Transverse colon (tissue), 4 donors: ENCODE data around the gene DNAJC5.

ENCODE experiments used
- EP300 ChIP-seq: sonication (generic); formaldehyde crosslinking; IDR thresholded peaks from one replicate; pipeline ENCODE4 v1.6.1; 2017; ENCODE audit warnings: antibody characterized with exemption, low read depth
- POLR2A ChIP-seq: fragments of 450-650 bp; IDR thresholded peaks from one replicate; pipeline ENCODE4 v1.6.1; 2016; ENCODE audit warnings: antibody characterized with exemption, mild to moderate bottlenecking, moderate library complexity
- POLR2AphosphoS5 ChIP-seq, 3 donors: sonication (generic); formaldehyde crosslinking; IDR thresholded peaks; one replicate each; pipeline ENCODE4 v1.6.1; 2016; ENCODE audit warnings: antibody characterized with exemption in 3 of 3
- TF ChIP-seq, protein P1 (sequence below), 5 experiments: fragments of 200-600 bp in 3 of 5; fragments of 450-650 bp in 2 of 5; sonication (generic) in 3 of 5; IDR thresholded peaks; 1 replicate in 2 of 5; 2 replicates in 3 of 5; pipeline ENCODE4 v1.5.1; 2016 to 2017; ENCODE audit warnings: antibody characterized with exemption in 5 of 5, inconsistent platforms in 3 of 5, mild to moderate bottlenecking in 2 of 5, moderate library complexity in 1 of 5

DNA sequence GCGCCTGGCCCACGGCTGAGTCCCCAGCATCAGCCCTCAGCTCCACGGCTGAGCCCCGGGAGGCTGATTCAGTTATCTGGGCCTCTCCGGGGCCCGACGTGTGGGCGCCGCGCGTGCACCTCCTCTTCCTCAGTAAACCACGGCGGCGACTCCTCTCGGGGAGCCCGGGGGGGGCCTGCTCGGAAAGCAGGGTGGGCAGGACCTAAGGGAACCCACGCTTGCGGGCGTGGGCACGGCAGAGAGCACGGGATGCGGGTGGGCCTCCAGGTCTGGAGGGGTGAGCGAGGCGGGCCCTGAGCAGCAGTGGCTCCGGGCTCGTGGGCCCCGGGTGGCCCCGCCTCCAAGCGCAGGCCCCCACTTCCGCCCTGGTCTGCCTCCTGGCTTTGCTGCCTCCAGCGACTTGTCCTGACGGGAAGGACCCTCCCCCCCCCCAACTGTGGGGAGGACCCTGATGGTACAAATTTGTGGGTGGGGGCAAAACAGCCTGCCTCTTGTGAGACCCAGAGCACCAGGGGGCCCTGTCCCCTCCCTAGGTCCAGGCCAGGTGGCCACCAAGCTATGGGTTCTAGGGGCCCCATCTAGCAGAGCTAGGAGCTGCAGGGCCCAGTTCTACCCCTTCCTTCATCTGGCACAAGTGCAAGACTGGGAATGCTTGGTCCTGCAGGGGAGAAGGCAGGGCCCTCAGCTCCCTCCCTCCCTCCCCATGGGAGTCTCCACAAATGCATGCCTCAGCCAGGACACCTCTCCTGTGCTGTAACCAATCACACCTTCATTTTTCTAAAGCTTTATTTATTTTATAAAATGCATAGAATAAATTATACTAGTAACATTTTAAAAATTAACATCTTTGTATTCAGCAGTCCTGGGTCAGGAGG, 44.4 kb downstream of the DNAJC5 start:
- TF ChIP-seq, protein P1, sequence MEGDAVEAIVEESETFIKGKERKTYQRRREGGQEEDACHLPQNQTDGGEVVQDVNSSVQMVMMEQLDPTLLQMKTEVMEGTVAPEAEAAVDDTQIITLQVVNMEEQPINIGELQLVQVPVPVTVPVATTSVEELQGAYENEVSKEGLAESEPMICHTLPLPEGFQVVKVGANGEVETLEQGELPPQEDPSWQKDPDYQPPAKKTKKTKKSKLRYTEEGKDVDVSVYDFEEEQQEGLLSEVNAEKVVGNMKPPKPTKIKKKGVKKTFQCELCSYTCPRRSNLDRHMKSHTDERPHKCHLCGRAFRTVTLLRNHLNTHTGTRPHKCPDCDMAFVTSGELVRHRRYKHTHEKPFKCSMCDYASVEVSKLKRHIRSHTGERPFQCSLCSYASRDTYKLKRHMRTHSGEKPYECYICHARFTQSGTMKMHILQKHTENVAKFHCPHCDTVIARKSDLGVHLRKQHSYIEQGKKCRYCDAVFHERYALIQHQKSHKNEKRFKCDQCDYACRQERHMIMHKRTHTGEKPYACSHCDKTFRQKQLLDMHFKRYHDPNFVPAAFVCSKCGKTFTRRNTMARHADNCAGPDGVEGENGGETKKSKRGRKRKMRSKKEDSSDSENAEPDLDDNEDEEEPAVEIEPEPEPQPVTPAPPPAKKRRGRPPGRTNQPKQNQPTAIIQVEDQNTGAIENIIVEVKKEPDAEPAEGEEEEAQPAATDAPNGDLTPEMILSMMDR (IDR thresholded peaks at IDR 0.05) = no peak
- TF ChIP-seq EP300 (no peak), POLR2AphosphoS5 (IDR thresholded peaks at IDR 0.05) (no peak), POLR2A (no peak)
